ENCODE measurements around the gene LINGO4. TPM values are rescaled to one million over a fixed set of nuclear protein-coding genes. Genes with fewer than 3 reads are reported as not detected.

LINGO4 gene
- total RNA-seq, 4 donors from 2014 or later = not detected

DNA sequence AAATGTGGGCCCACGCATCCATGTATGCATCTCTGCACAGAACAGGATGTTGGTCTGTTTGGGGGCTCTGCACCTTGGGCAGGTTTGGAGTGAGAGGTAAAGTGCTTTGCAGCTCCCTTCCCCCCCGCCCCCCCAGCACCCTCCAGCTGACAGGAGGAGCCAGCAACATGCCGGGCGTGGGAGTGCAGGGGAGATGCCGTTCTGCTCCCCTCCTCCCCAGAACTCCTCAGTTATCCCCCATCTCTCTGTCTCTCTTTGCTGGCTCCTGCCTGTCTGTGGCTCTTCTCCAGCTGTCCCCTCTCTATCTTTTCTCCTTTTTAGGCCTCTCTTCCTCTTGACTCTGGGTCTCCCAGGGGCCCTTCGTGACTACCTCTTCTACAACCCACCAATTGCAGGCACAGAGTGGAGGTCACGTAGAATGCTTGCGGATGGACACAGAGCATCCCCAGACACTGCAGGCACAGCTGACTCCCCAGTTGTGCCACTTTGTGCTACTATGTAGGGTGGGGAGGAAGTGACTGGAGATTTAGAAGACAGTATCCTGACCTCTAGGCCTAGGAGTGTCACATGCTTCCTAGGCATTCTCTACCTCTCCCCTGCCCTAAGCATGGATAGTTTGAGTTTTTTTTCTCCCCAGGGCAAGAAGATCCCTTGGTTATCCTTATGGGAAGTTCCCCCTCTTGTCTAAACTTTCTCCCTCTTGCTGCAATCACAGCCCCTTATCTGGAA is 28.1 kb upstream of the LINGO4 start:
- TF ChIP-seq, protein P1, sequence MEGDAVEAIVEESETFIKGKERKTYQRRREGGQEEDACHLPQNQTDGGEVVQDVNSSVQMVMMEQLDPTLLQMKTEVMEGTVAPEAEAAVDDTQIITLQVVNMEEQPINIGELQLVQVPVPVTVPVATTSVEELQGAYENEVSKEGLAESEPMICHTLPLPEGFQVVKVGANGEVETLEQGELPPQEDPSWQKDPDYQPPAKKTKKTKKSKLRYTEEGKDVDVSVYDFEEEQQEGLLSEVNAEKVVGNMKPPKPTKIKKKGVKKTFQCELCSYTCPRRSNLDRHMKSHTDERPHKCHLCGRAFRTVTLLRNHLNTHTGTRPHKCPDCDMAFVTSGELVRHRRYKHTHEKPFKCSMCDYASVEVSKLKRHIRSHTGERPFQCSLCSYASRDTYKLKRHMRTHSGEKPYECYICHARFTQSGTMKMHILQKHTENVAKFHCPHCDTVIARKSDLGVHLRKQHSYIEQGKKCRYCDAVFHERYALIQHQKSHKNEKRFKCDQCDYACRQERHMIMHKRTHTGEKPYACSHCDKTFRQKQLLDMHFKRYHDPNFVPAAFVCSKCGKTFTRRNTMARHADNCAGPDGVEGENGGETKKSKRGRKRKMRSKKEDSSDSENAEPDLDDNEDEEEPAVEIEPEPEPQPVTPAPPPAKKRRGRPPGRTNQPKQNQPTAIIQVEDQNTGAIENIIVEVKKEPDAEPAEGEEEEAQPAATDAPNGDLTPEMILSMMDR (IDR thresholded peaks at IDR 0.05; ENCODE audit: low read depth) = no peak

DNA sequence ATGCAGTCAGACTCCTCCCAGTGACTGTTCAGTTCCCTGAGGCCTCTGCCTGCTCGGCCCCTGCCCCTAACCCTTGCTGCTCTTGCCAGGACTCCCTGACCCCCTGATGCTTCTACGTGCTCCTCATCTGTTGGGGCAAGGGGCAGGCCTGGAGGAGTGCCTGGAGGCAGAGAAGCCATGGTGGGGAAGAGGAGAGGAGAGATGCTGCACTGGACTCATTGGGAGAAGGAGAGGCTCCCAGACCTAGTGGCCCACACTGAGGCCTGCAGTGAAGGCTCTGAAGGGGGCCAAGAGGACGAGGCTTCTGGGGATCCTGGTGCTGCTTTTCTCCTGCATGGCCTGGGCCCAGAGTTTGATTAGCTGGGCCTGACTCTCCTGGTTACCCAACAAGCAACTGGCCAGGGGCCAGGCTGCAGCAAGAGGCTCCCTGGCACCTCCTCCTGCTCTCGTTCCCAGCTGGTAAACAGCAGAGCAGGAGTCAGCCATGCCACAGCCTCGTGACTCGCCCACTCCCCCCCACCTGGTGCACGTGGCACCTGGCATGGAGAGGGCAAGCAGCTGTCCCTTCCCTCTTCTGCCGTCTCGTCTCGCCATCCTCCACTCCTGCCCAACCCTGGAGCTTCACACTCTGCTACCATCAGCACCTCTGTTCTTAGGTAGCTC is 27.2 kb upstream of the LINGO4 start:
- TF ChIP-seq, protein P1 (IDR thresholded peaks at IDR 0.05; ENCODE audit: low read depth) = no peak

DNA sequence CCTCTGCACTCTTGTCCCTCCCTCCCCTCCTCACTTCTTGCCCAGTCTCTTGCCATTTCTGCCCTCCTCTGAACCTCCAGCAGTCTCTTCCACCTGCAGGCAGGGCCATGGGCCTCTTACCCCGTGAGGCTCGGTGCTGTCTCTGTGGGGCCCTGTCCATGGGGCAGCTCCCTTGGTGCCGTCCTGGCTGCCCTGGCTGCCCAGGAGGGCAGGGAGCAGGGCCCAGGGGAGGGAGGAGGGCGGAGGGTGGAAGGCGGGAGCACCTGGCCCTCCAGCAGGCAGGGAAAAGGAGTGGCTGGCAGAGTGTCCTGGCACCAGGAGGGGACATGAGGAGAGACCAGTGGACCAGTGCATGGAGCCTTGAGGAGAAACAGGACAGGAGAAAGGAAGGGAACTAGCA is 26.4 kb upstream of the LINGO4 start, which contains the start of gene RORC:
Gene RORC (minus strand): TSS at position 198 of the 400 bp plus-strand sequence. CDS start 38 bp downstream, at position 160.
- TF ChIP-seq, protein P1 (IDR thresholded peaks at IDR 0.05; ENCODE audit: low read depth) = no peak

- TF ChIP-seq, protein P1 (IDR thresholded peaks at IDR 0.05; ENCODE audit: low read depth) = no peak
Observed at GRCh38 chr1:151831256-151831591, 26.0 kb upstream of the LINGO4 start.

DNA sequence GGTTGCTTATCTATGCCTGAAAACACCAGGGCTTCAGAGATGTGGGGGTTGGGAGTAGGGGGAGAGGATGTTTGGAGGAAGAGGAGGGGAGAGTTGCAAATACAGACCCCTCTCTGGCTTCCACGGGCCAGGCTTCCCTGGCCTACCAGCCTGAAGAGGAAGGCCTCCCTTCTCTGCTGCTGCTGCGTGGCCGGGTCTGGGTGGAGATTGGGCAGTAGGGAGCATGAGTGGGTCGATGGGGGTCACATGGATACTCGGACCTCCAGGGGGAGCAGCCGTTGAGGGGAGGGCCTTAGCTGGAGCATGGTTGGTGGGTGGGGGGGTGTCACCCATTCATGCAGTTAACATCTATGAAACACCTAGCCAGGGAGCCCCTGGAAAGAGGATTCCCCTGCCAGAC is 24.8 kb upstream of the LINGO4 start:
- TF ChIP-seq, protein P1 (IDR thresholded peaks at IDR 0.05; ENCODE audit: low read depth) = no peak

DNA sequence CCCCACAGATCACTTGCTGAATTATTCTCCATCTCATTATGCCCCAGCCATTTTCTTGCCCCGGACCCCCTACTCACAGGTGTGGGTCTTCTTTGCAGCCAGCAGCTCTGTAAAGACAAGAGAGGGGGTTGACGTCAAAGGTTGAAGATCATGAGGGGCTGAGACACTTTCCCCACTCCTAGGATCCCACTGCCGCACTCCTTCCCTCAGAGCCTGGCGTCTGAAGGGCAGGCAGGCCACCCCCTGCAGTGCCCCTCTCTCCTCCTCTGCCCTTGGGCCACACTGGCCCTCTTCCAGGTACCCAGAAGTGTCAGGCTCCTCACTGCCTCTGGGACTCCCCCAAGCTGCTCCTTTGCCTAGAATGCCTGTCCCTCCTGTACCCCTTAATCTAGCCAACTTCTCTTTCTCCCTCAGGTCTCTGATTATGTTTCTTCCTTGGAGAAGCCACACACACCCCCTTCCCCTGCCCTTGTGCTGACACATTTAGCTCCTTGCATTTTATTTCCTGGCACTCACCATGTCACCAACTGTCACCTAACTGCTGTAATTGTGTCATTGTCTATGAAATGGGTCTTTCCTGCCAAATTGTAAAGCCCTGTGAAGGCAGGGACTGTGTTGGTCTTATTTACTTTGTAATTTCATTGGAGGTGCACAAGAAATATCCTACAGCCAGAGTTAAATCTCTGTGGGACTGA is 24.3 kb upstream of the LINGO4 start:
- TF ChIP-seq, protein P1 (IDR thresholded peaks at IDR 0.05; ENCODE audit: low read depth) = no peak

DNA sequence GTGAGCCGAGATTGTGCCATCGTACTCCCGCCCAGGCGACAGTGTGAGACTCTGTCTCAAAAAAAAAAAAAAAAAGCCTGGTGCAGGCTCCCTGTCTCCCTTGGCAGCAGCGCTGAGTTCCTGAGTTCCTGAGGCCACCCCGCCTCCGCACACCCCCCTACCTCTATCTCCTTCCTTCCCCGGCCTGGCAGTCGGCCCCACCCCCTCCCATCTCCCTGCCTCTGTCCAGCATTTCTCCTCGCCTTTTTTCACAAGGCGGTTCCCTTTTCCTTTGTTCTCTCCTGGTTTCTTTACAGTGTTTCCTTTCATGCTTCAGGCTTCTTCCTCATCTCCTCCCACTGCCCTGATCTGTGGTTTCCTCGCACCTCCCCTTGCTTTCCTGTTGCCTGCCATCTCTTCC is 23.7 kb upstream of the LINGO4 start:
- TF ChIP-seq, protein P1 (IDR thresholded peaks at IDR 0.05; ENCODE audit: low read depth) = no peak
